HCT116 (cell line): Measurements from ENCODE around the gene PILRA.
"Not testable (repeated sequence)": the region's sequence is repeated elsewhere in the genome, so short reads cannot be mapped to it uniquely, and the experiment has no call there.

ENCODE experiments used
- TF ChIP-seq, protein P1 (sequence below): IDR thresholded peaks from 2 replicates; pipeline ENCODE4 v1.6.1; 2012; ENCODE audit warnings: low read depth
- TF ChIP-seq, protein P2 (sequence below), 3 experiments: fragments of 200-600 bp in 1 of 3; sonication (generic) in 1 of 3; IDR thresholded peaks in 2 of 3; conservative IDR thresholded peaks in 1 of 3; 2 replicates each; pipeline ENCODE4 v1.5.1; 2012 to 2017; ENCODE audit warnings: low read depth in 2 of 3, low read length in 2 of 3, antibody characterized with exemption in 1 of 3, borderline replicate concordance in 1 of 3, control low read depth in 1 of 3, mild to moderate bottlenecking in 1 of 3, mixed read lengths in 1 of 3, mixed run types in 1 of 3, moderate library complexity in 1 of 3; ENCODE audit not compliant: insufficient read depth in 1 of 3

DNA sequence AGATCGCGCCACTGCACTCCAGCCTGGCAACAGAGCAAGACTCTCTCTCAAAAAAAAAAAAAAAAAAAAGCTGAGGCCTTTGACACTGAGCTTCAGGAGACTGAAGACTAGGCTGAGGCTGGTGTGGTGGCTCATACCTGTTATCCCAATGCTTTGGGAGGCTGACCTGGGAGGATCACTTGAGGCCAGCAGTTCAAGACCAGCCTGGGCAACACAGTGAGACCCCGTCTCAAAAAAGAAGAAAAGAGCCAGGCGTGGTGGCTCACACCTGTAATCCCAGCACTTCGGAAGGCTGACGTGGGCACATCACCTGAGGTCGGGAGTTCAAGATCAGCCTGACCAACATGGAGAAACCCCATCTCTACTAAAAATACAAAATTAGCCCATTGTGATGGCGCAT, 74.1 kb downstream of the PILRA start:
- TF ChIP-seq, protein P1, sequence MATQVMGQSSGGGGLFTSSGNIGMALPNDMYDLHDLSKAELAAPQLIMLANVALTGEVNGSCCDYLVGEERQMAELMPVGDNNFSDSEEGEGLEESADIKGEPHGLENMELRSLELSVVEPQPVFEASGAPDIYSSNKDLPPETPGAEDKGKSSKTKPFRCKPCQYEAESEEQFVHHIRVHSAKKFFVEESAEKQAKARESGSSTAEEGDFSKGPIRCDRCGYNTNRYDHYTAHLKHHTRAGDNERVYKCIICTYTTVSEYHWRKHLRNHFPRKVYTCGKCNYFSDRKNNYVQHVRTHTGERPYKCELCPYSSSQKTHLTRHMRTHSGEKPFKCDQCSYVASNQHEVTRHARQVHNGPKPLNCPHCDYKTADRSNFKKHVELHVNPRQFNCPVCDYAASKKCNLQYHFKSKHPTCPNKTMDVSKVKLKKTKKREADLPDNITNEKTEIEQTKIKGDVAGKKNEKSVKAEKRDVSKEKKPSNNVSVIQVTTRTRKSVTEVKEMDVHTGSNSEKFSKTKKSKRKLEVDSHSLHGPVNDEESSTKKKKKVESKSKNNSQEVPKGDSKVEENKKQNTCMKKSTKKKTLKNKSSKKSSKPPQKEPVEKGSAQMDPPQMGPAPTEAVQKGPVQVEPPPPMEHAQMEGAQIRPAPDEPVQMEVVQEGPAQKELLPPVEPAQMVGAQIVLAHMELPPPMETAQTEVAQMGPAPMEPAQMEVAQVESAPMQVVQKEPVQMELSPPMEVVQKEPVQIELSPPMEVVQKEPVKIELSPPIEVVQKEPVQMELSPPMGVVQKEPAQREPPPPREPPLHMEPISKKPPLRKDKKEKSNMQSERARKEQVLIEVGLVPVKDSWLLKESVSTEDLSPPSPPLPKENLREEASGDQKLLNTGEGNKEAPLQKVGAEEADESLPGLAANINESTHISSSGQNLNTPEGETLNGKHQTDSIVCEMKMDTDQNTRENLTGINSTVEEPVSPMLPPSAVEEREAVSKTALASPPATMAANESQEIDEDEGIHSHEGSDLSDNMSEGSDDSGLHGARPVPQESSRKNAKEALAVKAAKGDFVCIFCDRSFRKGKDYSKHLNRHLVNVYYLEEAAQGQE: not testable (repeated sequence)
- TF ChIP-seq, protein P2, sequence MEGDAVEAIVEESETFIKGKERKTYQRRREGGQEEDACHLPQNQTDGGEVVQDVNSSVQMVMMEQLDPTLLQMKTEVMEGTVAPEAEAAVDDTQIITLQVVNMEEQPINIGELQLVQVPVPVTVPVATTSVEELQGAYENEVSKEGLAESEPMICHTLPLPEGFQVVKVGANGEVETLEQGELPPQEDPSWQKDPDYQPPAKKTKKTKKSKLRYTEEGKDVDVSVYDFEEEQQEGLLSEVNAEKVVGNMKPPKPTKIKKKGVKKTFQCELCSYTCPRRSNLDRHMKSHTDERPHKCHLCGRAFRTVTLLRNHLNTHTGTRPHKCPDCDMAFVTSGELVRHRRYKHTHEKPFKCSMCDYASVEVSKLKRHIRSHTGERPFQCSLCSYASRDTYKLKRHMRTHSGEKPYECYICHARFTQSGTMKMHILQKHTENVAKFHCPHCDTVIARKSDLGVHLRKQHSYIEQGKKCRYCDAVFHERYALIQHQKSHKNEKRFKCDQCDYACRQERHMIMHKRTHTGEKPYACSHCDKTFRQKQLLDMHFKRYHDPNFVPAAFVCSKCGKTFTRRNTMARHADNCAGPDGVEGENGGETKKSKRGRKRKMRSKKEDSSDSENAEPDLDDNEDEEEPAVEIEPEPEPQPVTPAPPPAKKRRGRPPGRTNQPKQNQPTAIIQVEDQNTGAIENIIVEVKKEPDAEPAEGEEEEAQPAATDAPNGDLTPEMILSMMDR (IDR thresholded peaks at IDR 0.05 in 2 of 3, conservative IDR thresholded peaks at IDR 0.05 in 1 of 3; ENCODE audit: borderline replicate concordance in 1 of 3, insufficient read depth in 1 of 3, low read depth in 2 of 3, low read length in 2 of 3): not testable (repeated sequence)
